ENCODE data around the gene CRHR2.
"Not testable (repeated sequence)": the region's sequence is repeated elsewhere in the genome, so short reads cannot be mapped to it uniquely, and the experiment has no call there.

CRHR2 gene

GRCh38 chr7:30652132-30652531, 30.1 kb downstream of the CRHR2 start:
- no peak for DNase-seq

- DNase-seq: no peak
Measured at GRCh38 chr7:30650421-30650808, 31.8 kb downstream of the CRHR2 start.

GRCh38 chr7:30649717-30650420, 32.4 kb downstream of the CRHR2 start:
- no peak for DNase-seq

- DNase-seq: no peak
Measured at GRCh38 chr7:30648744-30649540, 33.3 kb downstream of the CRHR2 start.

- no peak for DNase-seq
Measured at GRCh38 chr7:30647589-30648364, 34.5 kb downstream of the CRHR2 start.

- DNase-seq: no peak
Measured at GRCh38 chr7:30646154-30646553, 36.1 kb downstream of the CRHR2 start.

GRCh38 chr7:30645661-30646060, 36.6 kb downstream of the CRHR2 start:
- DNase-seq: no peak

- DNase-seq: no peak
Measured at GRCh38 chr7:30644286-30644955, 37.8 kb downstream of the CRHR2 start.

GRCh38 chr7:30642789-30643188, 39.5 kb downstream of the CRHR2 start:
- no peak for DNase-seq

- not testable (repeated sequence) for DNase-seq
Measured at GRCh38 chr7:30642322-30642721, 39.9 kb downstream of the CRHR2 start.

- no peak for DNase-seq
Measured at GRCh38 chr7:30635798-30636197, 46.5 kb downstream of the CRHR2 start.

GRCh38 chr7:30634634-30635201, 47.5 kb downstream of the CRHR2 start:
- no peak for DNase-seq

- no peak for DNase-seq
Measured at GRCh38 chr7:30634193-30634626, 48.0 kb downstream of the CRHR2 start.

GRCh38 chr7:30633223-30633622, 49.0 kb downstream of the CRHR2 start:
- no peak for DNase-seq

- no peak for DNase-seq
Measured at GRCh38 chr7:30630986-30631385, 51.3 kb downstream of the CRHR2 start.

GRCh38 chr7:30627026-30627425, 55.2 kb downstream of the CRHR2 start:
- no peak for DNase-seq

GRCh38 chr7:30625283-30625682, 57.0 kb downstream of the CRHR2 start:
- DNase-seq: no peak

- no peak for DNase-seq
Measured at GRCh38 chr7:30618961-30619360, 63.3 kb downstream of the CRHR2 start.

GRCh38 chr7:30618080-30618676, 64.1 kb downstream of the CRHR2 start:
- no peak for DNase-seq

- no peak for DNase-seq
Measured at GRCh38 chr7:30617359-30617758, 64.9 kb downstream of the CRHR2 start.

- no peak for DNase-seq
Measured at GRCh38 chr7:30616318-30616717, 65.9 kb downstream of the CRHR2 start.
